HepG2 (cell line): Measurements from ENCODE around the gene LIF. TPM values are rescaled to one million over a fixed set of nuclear protein-coding genes. Genes with fewer than 3 reads are reported as not detected.

Experiments used
- AKAP8 ChIP-seq: sonication (generic); formaldehyde crosslinking; IDR thresholded peaks from 2 replicates; pipeline ENCODE4 v1.5.1; 2020; ENCODE audit warnings: mild to moderate bottlenecking, missing genetic modification reagents
- ARNT2 ChIP-seq: sonication (generic); formaldehyde crosslinking; IDR thresholded peaks from 2 replicates; pipeline ENCODE4 v1.8.0; 2022; ENCODE audit warnings: mild to moderate bottlenecking, low read depth, missing genetic modification reagents, moderate library complexity
- CHD2 ChIP-seq: IDR thresholded peaks from 2 replicates; pipeline ENCODE4 v1.6.1; 2011; ENCODE audit warnings: low read depth, low read length, improper control_type of control experiment
- DNMT1 ChIP-seq: sonication (generic); formaldehyde crosslinking; IDR thresholded peaks from 2 replicates; pipeline ENCODE4 v1.5.1; 2020; ENCODE audit warnings: mild to moderate bottlenecking, missing genetic modification reagents
- GFI1 ChIP-seq: sonication (generic); formaldehyde crosslinking; IDR thresholded peaks from 2 replicates; pipeline ENCODE4 v1.5.0; 2020; ENCODE audit warnings: missing genetic modification reagents, mild to moderate bottlenecking, borderline replicate concordance
- HDAC1 ChIP-seq: sonication (generic); formaldehyde crosslinking; IDR thresholded peaks from 2 replicates; pipeline ENCODE4 v1.5.1; 2020; ENCODE audit warnings: mild to moderate bottlenecking, missing genetic modification reagents
- HNRNPL ChIP-seq: fragments of 200-400 bp; formaldehyde crosslinking; IDR thresholded peaks from 2 replicates; pipeline ENCODE4 v1.6.1; 2017; ENCODE audit warnings: mild to moderate bottlenecking, low read depth, low read length
- ISX ChIP-seq: sonication (generic); formaldehyde crosslinking; conservative IDR thresholded peaks from 2 replicates; pipeline ENCODE4 v1.5.0; 2020; ENCODE audit warnings: missing genetic modification reagents
- JUN ChIP-seq: sonication (generic); formaldehyde crosslinking; IDR thresholded peaks from 2 replicates; pipeline ENCODE4 v1.4.0; 2020; ENCODE audit warnings: mild to moderate bottlenecking, missing genetic modification reagents
- KDM4B ChIP-seq: sonication (generic); formaldehyde crosslinking; IDR thresholded peaks from 2 replicates; pipeline ENCODE4 v1.4.0; 2020; ENCODE audit warnings: missing genetic modification reagents
- MIER3 ChIP-seq: IDR thresholded peaks from 2 replicates; pipeline ENCODE4 v1.6.1; 2016; ENCODE audit warnings: missing compliant biosample characterization, borderline replicate concordance
- MLLT10 ChIP-seq: sonication (generic); formaldehyde crosslinking; IDR thresholded peaks from 2 replicates; pipeline ENCODE4 v1.4.0; 2020; ENCODE audit warnings: missing genetic modification reagents
- MTA1 ChIP-seq: sonication (generic); formaldehyde crosslinking; IDR thresholded peaks from 2 replicates; pipeline ENCODE4 v1.4.0; 2020; ENCODE audit warnings: missing genetic modification reagents, mild to moderate bottlenecking, borderline replicate concordance
- NCOA2 ChIP-seq: sonication (generic); formaldehyde crosslinking; IDR thresholded peaks from 2 replicates; pipeline ENCODE4 v1.8.0; 2022; ENCODE audit warnings: inconsistent platforms
- ZFP36 ChIP-seq: fragments of 150-350 bp; IDR thresholded peaks from 2 replicates; pipeline ENCODE4 v1.6.1; 2018; ENCODE audit warnings: borderline replicate concordance, low read length, low read depth; ENCODE audit not compliant: partially characterized antibody
- ZNF10 ChIP-seq: sonication (generic); formaldehyde crosslinking; IDR thresholded peaks from 2 replicates; pipeline ENCODE4 v1.4.0; 2020; ENCODE audit warnings: mild to moderate bottlenecking, low read depth, missing genetic modification reagents, borderline replicate concordance
- ZNF737 ChIP-seq: sonication (generic); formaldehyde crosslinking; IDR thresholded peaks from 2 replicates; pipeline ENCODE4 v1.5.0; 2020; ENCODE audit warnings: missing genetic modification reagents, mild to moderate bottlenecking, borderline replicate concordance
- ZNF768 ChIP-seq: sonication (generic); formaldehyde crosslinking; IDR thresholded peaks from 2 replicates; pipeline ENCODE4 v1.4.0; 2020; ENCODE audit warnings: missing genetic modification reagents
- ZNF775 ChIP-seq: sonication (generic); formaldehyde crosslinking; IDR thresholded peaks from 2 replicates; pipeline ENCODE4 v1.4.0; 2020; ENCODE audit warnings: missing genetic modification reagents, mild to moderate bottlenecking, moderate library complexity, borderline replicate concordance
- ZNF792 ChIP-seq: IDR thresholded peaks from 2 replicates; pipeline ENCODE4 v1.6.1; 2016
- ZNF891 ChIP-seq: sonication (generic); formaldehyde crosslinking; IDR thresholded peaks from 2 replicates; pipeline ENCODE4 v1.5.0; 2020; ENCODE audit warnings: mild to moderate bottlenecking, missing genetic modification reagents
- polyA plus RNA-seq, 8 experiments: library from polyadenylated mRNA; depleted of rRNA in 3 of 8; stranded (reverse) in 7 of 8; unstranded in 1 of 8; fragments of >200 nt; fragmentation: Illumina TruSeq in 4 of 8; extraction: Trizol in 4 of 8; gene quantifications; 2 replicates each; pipeline versions ENCODE4 v1.2.1 to v1.2.3, GENCODE V29; 2011 to 2016; ENCODE audit warnings: low read depth in 4 of 8, missing spikeins in 1 of 8, mixed read lengths in 1 of 8; ENCODE audit not compliant: insufficient read depth in 1 of 8
- total RNA-seq, 5 experiments: library from RNA; depleted of rRNA; stranded (reverse); fragments of >200 nt; fragmentation: Illumina TruSeq; extraction: Trizol; gene quantifications; 2 replicates each; pipeline ENCODE4 v1.2.3, GENCODE V29; 2016; ENCODE audit warnings: low read depth in 1 of 5
- TF ChIP-seq, protein P1 (sequence below): IDR thresholded peaks from 2 replicates; pipeline ENCODE4 v1.6.1; 2016; ENCODE audit warnings: control low read depth
- TF ChIP-seq, protein P2 (sequence below): sonication (generic); formaldehyde crosslinking; IDR thresholded peaks from 2 replicates; pipeline ENCODE4 v1.4.0; 2020; ENCODE audit warnings: missing genetic modification reagents
- TF ChIP-seq, protein P3 (sequence below): sonication (generic); formaldehyde crosslinking; IDR thresholded peaks from 2 replicates; pipeline ENCODE4 v1.4.0; 2020; ENCODE audit warnings: missing genetic modification reagents
- TF ChIP-seq, protein P4 (sequence below): sonication (generic); formaldehyde crosslinking; IDR thresholded peaks from 2 replicates; pipeline ENCODE4 v1.5.0; 2020; ENCODE audit warnings: missing genetic modification reagents, mild to moderate bottlenecking, borderline replicate concordance
- TF ChIP-seq, protein P5 (sequence below): sonication (generic); IDR thresholded peaks from 2 replicates; pipeline ENCODE4 v1.6.1; 2016; ENCODE audit warnings: low read depth, borderline replicate concordance

The LIF gene
- total and polyA plus RNA-seq, 2 of the 13 experiments (the other 11 are each of a cell fraction or from before 2014, with no cell fraction given), result 3.6 to 8.5 TPM

DNA sequence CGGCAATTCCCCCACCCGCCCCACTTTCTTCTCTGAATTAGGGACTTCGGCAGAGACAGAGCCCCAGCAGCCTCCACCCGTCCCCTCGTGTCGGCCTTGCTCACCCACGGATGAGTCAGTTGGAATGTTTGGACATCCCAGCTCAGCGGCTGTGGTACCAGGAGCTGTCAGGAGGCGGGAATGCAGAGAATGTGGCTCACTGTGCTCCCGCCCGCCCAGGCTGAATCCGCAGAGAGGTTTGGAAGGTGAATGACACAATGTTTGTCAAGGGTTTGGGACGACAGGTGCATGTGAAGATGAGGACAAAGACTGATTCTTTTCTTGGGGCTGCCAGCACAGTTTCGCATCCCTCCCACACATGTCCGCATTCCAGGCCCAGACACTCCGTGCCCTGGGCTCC, 39.6 kb downstream of the LIF start (continued):
- TF ChIP-seq, protein P1, sequence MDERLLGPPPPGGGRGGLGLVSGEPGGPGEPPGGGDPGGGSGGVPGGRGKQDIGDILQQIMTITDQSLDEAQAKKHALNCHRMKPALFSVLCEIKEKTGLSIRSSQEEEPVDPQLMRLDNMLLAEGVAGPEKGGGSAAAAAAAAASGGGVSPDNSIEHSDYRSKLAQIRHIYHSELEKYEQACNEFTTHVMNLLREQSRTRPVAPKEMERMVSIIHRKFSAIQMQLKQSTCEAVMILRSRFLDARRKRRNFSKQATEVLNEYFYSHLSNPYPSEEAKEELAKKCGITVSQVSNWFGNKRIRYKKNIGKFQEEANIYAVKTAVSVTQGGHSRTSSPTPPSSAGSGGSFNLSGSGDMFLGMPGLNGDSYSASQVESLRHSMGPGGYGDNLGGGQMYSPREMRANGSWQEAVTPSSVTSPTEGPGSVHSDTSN, result peak; percentile 29; the same call in 1 of the 2 replicates
- TF ChIP-seq ARNT2 (CRISPR knock-in tag), result no peak
- no peak for TF ChIP-seq ZNF737 (CRISPR knock-in tag)
- 0 out of 2 replicates have a peak, but pooled peaks have one; percentile 61 for TF ChIP-seq HNRNPL
- peak; percentile 76 for TF ChIP-seq NCOA2 (CRISPR knock-in tag)
- TF ChIP-seq ZNF775 (CRISPR knock-in tag), result no peak
- no peak for TF ChIP-seq ZNF891
- TF ChIP-seq HDAC1, result peak; percentile 69; the same call in 1 of the 2 replicates
- no peak for TF ChIP-seq MLLT10 (CRISPR knock-in tag)
- peak; percentile 71 for TF ChIP-seq MIER3 (CRISPR knock-in tag)
- TF ChIP-seq, protein P2, sequence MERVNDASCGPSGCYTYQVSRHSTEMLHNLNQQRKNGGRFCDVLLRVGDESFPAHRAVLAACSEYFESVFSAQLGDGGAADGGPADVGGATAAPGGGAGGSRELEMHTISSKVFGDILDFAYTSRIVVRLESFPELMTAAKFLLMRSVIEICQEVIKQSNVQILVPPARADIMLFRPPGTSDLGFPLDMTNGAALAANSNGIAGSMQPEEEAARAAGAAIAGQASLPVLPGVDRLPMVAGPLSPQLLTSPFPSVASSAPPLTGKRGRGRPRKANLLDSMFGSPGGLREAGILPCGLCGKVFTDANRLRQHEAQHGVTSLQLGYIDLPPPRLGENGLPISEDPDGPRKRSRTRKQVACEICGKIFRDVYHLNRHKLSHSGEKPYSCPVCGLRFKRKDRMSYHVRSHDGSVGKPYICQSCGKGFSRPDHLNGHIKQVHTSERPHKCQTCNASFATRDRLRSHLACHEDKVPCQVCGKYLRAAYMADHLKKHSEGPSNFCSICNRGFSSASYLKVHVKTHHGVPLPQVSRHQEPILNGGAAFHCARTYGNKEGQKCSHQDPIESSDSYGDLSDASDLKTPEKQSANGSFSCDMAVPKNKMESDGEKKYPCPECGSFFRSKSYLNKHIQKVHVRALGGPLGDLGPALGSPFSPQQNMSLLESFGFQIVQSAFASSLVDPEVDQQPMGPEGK (CRISPR knock-in tag), result peak; percentile 57
- TF ChIP-seq, protein P3, sequence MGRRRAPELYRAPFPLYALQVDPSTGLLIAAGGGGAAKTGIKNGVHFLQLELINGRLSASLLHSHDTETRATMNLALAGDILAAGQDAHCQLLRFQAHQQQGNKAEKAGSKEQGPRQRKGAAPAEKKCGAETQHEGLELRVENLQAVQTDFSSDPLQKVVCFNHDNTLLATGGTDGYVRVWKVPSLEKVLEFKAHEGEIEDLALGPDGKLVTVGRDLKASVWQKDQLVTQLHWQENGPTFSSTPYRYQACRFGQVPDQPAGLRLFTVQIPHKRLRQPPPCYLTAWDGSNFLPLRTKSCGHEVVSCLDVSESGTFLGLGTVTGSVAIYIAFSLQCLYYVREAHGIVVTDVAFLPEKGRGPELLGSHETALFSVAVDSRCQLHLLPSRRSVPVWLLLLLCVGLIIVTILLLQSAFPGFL (CRISPR knock-in tag), result no peak
- TF ChIP-seq, protein P4, sequence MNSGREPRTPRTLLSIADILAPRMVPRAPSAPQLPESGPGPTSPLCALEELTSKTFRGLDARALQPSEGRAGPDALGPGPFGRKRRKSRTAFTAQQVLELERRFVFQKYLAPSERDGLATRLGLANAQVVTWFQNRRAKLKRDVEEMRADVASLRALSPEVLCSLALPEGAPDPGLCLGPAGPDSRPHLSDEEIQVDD, result no peak
- no peak for TF ChIP-seq ISX (CRISPR knock-in tag)
- peak; percentile 48; the same call in 1 of the 2 replicates for TF ChIP-seq JUN (CRISPR knock-in tag)
- 0 out of 2 replicates have a peak, but pooled peaks have one; percentile 21 for TF ChIP-seq KDM4B
- TF ChIP-seq, protein P5, sequence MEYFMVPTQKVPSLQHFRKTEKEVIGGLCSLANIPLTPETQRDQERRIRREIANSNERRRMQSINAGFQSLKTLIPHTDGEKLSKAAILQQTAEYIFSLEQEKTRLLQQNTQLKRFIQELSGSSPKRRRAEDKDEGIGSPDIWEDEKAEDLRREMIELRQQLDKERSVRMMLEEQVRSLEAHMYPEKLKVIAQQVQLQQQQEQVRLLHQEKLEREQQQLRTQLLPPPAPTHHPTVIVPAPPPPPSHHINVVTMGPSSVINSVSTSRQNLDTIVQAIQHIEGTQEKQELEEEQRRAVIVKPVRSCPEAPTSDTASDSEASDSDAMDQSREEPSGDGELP, result peak; percentile 51; the same call in 1 of the 2 replicates
- TF ChIP-seq MTA1, result no peak
- no peak for TF ChIP-seq DNMT1
- no peak for TF ChIP-seq ZNF10 (CRISPR knock-in tag)
- TF ChIP-seq CHD2, result no peak
- no peak for TF ChIP-seq GFI1 (CRISPR knock-in tag)
- 0 out of 2 replicates have a peak, but pooled peaks have one; percentile 55 for TF ChIP-seq ZNF792
- TF ChIP-seq ZNF768 (CRISPR knock-in tag), result no peak
- TF ChIP-seq AKAP8 (CRISPR knock-in tag), result no peak
- TF ChIP-seq ZFP36, result no peak
